Activated CD4-positive, CD25-positive, alpha-beta regulatory T cell treated with anti-CD3 and anti-CD28 coated beads, Interleukin-2, amount 50 U/mL, for 16 hours (primary cell): ENCODE measurements around the gene KCNH6.

Experiments
- DNase-seq: peaks from one replicate; pipeline ENCODE4 v3.0.0-alpha.2; 2020; ENCODE audit warnings: low read depth, low spot score

Gene KCNH6

DNA sequence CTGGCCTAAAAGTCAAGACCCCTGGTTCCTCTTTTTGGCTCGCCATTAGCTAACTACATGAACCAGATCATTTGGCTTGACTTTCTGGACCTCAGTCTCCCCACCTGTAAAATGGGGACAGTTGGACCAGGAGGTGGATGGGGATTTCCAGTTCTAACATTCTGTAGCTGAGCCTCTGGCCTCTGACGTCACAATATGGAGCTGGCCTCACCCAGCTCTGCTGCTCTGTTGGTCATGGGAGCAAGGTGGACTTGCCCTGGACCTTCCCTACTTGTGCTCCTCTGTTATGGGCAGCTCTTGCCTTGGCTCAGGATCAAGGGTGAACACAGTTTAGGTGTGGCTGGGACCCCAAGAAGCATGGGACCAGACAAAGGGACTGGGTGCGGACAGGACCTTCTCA, 16.5 kb upstream of the KCNH6 start:
- DNase-seq: no peak

DNA sequence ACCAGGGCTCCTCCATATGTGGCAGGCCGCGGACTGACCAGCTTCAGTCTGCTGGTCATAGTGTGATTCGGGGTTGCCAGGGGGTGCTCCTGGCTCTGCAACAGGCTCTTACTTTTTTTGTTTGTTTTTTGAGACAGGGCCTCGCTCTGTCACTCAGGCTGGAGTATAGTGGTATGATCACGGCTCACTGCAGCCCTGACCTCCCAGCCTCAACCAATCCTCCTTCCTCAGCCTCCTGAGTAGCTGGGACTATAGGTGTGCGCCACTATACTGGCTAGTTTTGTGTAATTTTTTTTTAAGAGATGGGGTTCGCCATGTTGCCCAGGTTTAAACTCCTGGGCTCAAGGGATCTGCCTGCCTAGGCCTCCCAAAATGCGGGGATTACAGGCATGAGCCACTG, 11.8 kb upstream of the KCNH6 start:
- DNase-seq: no peak

DNA sequence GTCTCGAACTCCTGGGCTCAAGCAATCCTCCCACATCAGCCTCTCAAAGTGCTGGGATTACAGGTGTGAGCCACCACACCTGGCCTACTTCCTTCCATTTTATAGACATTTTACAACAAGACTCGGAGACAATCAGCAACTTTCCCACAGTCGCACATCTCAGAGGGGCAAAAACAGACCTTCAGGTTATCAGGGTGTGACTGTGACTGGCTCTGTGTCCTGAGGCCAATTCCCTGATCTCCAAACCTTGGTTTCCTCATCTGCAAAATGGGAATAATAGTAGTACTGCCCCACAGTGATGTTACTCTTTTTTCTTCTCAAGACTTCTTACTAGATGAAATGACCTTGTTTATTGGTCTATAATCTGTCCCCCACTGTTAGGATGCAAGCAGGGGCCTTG, 10.8 kb upstream of the KCNH6 start:
- DNase-seq: no peak

DNA sequence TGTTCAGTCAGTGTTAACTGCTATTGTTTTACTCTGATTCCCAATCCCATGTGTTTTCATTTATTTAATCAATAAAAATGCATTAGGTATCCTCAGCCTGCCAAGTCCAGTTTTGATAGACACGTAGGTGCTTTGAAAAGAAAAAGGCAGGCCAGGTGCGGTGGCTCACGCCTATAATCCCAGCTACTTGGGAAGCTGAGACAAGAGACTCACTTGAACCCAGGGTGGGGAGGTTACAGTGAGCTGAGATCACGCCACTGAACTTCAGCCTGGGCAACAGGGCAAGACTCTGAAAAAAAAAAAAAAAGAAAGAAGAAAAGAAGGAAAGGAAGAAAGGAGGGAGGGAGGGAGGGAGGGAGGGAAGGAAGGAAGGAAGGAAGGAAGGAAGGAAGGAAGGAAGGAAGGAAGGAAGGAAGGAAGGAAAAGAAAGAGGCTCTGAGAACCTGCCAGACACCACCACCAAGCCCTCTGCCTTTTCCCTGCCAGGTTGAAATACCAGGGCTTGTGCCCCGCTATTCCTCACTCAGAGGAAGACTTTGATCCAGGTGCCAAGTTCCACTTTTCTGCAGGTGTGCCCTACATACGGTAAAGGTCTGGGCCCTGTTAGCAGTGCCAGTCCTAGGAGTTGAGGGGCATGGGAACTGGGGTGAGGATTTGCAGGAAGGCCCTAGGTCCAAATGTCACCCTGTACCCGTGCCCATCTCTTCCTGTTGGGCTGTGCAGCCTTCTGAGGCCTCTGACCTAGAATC, 10.1 kb upstream of the KCNH6 start:
- DNase-seq: no peak

DNA sequence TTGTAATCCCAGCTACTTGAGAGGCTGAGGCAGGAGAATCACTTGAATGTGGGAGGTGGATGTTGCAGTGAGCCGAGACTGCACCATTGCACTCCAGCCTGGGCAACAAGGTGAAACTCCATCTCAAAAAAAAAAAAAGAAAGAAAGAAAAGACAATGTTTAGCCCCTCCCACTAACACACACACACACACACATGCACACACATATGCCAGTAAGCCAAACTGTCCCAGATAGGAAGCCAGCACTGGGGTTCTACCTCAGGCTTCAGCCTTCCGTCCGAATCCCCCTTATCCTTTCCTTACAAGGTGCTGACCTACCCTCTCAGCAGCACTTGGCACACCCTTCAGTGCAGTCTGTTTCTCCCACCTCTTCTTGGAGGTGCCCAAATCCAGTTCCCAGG, 8.7 kb upstream of the KCNH6 start:
- no peak for DNase-seq

DNA sequence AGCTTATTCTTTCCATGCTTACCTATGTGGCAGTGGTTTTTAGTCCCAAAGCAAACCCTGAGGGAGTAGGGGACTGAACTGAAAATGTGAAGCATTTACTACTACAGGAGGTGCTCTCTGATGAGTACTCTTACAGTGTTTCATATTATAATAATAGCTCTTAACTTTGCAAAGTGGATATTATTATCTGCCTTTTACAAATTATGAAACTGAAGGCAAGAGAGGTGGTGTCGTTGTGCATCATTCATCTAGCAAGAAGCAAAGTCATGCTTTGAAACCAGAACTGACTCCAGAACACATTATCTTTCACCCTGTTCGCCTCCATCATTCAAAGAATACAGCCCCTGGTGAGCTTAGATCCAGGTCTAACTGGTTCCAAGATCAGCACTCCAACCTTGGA, 8.2 kb upstream of the KCNH6 start:
- no peak for DNase-seq

DNA sequence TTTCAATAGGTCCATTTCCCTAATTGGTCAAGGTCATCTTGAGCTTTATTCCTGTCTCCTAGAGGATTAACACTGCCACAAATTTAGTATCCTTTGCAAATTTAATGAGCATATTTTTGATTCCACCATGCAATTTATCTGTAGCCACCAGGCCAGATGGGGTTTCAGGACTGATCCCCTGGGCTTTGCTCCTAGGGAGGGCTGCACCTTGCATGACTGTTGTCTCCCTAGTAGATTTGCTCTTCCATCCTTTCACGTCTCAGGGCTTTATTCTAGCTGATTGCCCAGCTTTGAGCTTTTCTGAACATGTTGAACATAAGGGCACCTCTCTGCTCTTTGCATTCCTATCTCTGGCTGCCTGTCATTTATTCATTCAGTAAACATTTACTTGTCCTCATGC, 7.7 kb upstream of the KCNH6 start:
- no peak for DNase-seq

DNA sequence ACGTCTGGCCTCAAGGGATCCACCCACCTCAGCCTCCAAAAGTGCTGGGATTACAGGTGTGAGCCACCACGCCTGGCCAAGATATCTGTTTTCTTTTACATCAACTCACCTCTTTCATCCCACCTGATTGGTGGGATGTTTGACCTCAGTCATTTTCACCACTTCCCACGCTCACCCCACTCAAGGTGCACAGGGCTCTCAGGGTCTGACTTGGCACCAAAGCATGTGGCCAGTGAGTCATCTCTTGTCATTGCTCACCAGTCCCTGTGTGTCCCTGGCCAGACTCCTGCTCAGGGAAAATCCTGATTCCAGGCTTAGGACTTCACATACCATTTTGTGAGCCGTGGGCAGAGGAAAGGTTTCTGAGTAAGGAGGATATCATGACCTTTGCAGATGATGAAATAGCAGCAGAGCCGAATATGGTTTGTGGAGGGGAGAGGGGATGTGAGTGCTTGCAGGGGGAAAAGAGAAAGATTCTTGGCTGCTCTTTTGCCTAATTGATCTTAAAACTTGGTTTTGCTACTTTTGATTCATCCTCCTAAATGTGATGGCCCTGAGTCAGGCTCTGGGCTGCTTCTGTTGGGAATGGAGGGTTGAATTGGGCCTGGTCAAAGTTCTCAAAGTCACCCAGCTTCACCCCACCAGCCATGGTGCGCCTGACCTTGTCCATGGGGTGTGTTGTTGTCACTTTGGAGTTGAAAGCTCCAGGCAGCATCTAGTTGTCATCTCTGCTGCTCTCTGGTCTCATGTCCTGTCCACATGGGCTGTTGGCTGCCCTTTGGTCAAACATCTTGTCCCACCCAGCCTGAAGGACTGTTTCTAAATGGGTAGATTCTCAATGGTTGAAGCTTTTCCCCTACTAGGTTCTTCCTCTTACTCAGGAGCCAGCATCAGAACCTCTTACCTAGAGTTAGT, 6.0 kb upstream of the KCNH6 start:
- DNase-seq: no peak

DNA sequence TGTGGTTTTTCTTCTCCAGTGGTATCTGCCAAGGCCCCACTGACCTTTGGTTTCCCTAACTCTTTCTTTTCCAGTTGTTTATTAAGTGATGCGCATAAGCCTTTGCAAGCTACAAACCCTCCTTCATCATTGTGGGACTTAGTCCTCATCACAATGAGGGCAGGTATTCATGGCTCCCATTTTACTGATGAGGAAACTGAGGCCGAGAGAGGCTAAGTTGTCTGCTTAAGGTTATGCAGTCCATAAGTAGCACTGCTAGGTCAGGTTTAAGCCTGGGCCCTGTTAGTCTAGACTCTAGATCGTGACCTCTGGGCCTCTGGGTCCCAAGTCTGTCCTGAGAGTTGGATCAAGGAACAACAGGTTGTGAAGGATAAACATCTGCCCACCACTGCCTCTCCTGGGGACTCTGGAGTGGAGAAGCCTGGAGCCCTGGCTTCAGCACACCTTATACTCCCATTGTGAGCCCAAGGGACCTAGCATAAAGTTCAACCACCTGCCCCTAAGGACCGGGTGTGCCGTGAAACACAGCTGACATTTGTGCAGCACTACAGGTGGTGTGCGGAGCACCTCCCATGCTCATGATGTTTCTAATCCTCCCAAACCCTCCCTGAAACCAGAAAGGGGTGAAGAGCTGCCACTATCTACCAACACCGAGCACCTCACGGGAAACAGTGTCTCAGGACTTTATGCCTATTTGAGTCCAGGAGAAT, 5.2 kb upstream of the KCNH6 start:
- DNase-seq: no peak

DNA sequence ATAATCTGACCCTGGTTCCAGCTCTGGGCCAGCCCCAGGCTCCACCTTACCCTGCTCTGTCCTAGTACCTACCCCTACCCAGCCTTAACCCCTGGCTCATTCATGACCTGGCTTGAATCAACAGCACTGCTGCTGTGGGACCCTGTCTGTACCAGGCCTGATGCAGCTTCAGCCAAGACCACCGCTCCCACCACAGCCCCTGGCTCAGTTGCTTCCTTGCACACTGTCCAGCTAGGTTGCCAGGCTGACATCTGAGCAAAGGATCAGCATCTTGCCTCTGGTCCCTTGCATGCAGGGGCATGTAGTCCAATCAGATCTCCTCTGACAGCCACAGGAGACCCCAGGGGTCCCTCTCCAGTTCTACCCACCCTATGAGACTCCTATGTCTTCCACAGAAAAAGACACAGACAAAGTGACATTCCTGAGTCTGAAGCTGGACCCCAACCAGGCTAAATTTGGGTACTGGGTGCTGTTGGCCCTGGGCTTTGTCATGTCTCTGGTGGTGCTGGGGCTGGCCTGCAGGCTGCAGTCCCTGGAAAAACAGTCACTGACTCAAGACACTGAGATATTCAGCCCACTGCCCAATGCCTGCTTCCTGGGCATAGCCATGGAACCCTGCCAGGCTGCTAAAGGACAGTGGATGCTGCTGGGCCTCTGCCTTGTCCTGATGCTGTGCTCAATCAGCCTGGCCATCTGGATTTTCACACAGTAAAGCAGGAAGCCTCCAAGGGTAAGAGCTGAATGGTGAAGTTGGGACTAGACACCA, 3.9 kb upstream of the KCNH6 start:
- no peak for DNase-seq

DNA sequence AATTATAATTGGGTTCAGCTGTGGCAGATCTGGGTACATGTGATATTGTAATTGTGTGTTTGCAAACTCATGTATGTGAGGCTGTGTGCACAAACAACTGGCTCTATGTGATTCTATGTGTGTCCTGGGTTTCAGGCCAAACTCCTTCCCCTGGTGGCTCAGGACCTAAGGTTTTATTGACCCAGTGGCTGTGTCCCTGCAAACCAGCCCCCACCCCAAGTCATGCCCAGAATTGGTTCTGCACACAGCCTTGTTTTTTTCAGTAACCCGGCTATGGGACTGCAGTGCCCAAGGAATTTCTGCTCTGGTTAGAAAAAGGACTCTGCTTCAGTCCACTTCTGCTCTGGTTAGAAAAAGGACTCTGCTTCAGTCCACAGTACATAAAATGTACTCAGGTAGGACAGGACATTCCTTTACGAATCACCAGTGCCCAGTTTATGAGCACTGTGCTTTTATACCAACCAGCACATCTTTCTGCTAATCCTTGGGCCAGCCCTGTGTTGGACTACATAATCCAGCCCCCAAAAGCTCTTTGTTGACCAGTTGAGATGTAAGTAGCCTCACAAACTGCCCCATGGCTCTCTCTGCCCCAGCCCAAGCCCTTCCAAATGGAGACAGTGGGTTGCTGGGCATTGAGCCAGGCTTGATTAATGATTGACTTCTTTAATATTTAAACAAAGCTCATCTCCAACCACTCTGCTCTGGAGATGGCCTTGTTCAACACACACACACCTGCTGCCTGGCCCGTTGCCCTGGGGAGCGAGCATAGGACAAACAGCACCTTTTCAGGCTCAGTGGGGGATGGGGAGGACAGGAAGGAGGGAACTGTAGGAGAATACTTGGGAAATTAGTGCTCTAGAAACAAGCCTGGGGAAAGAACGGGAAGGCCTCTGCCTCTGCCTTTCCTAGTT, 2.9 kb upstream of the KCNH6 start:
- DNase-seq: no peak

DNA sequence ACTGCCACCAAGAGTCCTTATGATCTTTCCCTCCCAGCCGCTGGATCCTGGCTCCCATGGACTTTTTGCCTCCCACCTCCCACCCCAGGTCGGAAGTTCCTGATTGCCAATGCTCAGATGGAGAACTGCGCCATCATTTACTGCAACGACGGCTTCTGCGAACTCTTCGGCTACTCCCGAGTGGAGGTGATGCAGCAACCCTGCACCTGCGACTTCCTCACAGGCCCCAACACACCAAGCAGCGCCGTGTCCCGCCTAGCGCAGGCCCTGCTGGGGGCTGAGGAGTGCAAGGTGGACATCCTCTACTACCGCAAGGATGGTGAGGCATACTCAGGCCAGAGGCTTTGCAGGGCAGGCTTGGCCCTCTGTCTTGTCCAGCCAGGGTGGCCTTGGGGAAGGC, 893 bp downstream of the KCNH6 start:
- no peak for DNase-seq

DNA sequence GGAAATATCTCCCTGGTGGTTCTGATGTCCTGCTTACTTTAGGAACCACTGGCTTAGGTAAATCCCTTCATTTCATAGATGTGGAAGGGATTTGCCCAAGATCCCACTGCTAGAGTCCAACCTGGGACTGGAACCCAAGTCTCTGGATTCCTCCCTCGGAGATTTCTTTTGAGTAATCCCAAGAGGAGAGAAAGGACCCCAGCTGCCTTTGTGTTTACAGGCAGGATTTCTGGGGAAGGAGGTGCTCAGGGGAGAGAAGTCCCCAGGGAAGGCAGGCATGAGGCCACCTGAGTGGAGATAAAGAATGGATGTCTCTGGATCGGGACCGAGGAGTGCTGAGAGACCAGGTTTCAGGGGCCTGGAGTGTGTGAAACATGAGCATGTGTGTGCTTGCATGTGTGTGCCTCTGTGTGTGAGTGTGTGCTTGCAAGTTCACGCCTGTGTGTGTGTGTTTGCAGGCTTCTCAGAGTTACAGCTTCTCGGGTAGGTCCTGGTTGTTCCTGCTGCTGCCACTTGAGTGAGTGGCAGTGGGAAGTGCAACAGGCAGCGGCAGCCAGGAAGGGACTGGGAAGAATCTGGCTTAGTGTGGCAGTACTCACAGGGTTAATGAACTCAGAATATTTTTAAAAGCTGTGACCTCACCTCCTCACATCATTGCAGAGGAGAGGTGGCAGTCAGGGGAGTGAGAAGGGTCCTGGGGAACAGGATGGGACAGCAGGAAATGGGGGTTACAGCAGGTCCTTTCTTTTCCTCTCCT, 2.2 kb downstream of the KCNH6 start:
- DNase-seq: no peak

DNA sequence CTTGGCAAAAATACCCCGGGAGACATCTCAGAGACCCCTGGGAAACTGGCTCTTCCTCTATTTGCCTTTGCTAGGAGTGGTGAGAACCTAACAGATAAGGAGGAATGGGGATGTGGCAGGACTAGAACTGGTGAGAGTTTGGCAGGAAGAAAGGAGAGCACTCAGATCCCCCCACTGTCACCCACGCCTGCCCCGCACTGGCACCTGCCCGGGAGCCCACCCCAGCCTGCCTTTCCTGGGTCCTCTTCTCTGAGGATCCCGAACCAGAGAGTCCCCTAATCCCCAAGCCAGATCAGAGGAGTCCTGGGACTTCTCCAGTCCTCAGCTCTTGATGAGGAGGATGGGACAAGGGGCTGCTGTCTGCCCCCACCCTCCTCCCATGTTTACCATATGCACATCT, 3.7 kb downstream of the KCNH6 start:
- no peak for DNase-seq

DNA sequence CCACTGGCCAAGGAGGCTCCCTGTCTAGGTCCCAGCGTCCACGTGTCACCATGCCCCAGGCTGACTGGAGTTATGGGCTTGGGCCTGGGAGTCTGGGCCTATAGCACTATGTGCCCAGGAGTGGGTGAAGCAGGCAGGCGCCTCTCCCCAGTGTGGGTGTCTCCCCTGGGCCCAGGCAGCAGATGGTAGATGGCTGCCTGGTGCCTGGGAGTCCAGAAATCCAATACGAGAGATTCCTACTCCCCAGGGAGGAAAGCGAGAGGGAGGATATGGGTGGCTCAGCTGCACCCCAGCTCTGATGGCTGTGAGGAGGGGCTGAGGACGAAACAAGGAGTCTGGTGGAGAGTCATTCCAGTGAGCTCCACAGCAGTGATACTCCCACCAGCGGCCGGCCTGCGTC, 5.0 kb downstream of the KCNH6 start:
- no peak for DNase-seq

DNA sequence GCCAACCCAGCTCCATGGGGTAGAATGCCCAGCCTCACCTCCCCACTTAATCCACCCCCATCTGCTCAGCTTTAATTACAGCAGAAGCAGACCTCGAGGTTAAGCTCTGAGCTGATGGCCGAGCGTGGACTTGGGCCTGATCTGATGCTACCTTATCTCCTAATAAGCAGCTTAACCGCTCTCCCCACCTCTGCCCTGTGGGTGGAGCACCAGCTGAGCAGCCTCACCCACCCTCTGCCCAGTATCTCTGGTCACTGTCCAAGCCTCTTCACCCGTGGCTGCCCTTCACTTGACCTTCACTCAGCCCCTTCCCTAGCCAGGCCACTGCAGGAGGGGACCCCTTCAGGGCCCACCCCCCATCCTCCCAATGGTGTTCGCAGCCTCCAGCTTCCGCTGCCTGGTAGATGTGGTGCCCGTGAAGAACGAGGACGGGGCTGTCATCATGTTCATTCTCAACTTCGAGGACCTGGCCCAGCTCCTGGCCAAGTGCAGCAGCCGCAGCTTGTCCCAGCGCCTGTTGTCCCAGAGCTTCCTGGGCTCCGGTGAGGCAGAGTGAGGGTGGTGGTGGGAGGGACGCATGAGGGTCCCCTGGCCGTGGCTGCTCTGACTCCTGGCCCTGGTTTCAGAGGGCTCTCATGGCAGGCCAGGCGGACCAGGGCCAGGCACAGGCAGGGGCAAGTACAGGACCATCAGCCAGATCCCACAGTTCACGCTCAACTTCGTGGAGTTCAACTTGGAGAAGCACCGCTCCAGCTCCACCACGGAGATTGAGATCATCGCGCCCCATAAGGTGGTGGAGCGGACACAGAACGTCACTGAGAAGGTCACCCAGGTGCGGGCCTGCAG, 6.8 kb downstream of the KCNH6 start:
- no peak for DNase-seq

DNA sequence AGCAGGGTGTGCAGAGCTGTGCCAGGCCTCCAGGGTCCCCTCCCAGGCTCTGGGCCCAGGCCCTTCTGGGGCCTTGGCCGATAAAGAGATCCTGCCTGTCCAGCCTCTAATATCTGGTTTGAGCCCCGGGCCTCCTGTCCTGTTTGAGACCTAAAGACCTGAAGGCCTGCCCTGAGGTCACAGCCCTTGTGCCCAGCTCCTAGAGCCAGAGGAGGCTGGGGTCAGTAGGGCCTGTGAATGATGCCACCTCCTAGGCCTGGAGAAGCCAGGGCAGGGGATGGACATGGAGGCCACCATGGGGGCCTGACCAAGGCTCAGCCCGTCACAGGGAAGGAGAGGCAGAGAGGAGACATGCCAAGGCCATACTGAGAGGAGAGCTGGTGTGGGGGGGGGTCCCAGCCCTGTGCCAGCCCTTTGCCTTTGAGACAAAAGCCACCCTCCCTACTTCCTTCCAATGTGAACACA, 7.4 kb downstream of the KCNH6 start:
- no peak for DNase-seq

DNA sequence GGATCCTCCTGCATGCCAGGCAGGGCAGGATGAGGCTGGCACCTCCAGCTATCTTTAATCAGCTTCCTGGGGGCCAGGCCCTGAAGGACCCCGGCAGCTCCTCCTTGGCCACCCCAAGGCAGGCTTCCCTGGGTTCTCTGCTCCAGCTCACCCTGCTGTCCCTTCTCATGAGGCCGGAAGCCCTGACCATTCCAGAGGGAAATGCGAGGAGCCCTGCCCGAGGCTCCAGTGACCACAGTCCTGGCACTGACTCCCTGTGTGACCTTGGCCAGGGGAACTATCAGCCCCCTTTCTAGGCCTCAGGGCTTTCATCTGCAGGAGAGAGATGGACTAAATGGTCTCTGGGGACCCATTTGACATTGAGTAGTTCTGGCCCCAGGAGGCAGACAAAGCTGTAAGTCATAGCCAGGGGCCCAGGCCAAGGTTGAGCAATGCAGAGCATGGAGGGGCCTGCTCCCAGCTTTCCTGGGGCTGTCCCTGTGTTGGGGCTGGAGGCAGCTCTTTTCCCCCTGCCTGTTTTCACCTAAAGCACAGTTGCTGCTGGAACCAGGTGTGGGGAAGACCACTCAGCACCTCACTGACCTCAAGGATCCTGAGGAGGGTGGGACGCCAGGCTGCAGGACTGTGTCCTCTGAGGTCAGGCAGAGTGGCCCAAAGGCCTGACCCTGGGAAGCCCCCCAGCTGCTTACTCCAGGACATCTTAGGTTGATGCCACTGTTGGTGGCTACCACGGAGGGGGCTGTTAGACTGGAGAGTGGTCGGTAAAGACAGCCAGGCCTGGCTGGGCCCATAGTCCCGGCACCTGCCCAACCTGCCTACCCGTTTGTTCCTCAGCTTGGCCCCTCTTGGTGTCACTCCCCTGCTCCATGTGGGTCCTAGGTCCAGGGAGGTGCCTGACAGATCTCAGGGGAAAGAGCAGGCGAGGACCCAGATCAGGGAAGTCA, 8.1 kb downstream of the KCNH6 start:
- DNase-seq: no peak
